Measurements from ENCODE around the gene SRD5A1. TPM values are rescaled to one million over a fixed set of nuclear protein-coding genes. Genes with fewer than 3 reads are reported as not detected.

Gene SRD5A1
- total and polyA plus RNA-seq, 8 donors, result 10.0 to 14.5 (median 12.5) TPM

- H3K4me1 ChIP-seq, result peaks cover 20 to 61% of the 10 kb centered on the region in 2 donors
These were observed 82.0 kb downstream of the SRD5A1 start for GRCh38 chr5:6715271-6715670.

DNA sequence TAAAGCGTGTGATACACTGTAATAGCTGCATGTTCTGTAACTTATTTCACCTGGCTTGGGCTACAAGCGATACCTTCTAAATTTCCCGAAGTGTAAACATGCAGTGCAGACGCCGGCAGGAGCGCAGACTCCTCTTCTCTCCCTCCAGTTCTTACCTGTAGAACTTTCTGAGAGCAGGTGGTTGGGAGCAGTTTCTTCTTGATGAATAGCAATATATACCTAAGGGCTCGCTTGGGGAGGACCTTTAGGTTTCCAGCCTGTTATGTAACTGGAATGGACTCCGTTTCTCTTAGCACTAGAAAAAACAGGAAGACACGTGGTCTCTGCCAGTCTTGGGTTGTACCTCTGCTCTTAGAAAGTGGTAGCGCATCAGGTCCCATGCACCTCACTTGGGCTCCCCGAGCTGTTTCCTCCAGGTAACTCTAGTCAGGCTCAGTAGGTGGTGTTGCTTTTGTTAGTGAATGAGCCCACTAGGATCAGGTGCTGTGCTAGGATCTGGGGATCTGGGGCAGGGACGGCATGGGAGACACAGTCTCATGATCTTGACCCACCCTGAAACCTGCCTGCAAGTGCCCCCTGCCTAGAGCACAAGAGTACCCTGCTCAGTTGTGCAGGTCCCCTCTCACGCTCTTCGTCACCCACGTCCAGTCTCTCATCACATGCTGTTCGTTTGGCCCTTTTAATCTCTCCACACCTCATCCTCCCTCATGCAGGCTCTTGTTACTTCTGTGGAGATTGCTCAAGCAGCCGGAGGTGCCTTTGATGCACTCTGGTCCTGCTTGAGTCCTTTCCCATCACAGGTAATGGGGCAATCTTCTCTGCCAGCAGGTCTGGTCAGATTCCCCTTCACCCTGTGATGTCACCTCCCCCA is 82.8 kb downstream of the SRD5A1 start:
- intact Hi-C loops (cut with DNase I), result no loop called here
- Histone ChIP-seq H3K4me1 (peaks cover 20 to 68% of the 10 kb centered on the region in 2 donors), H3K4me3 (peak overlapping the region; percentile 46 to 62)

More at GRCh38 chr5:6715271-6715670, 82.0 kb downstream of the SRD5A1 start:
- TF ChIP-seq CTCF (IDR thresholded peaks at IDR 0.05), result no peak
- Histone ChIP-seq H3K4me3 (peak overlapping the region; percentile 46 to 62), H3K9me3 (no peaks in the 10 kb centered on the region), H3K27me3 (no peaks in the 10 kb centered on the region), H3K36me3 (no peaks in the 10 kb centered on the region), H3K27ac (no peak overlapping the region)
- no peak for ATAC-seq
- intact Hi-C loops (cut with DNase I), result no loop called here
- DNase-seq, result no peak

GRCh38 chr5:6716629-6717149 is 83.4 kb downstream of the SRD5A1 start:
- Histone ChIP-seq H3K4me3 (peak overlapping the region in 1 of 2 donors; percentile 62), H3K36me3 (no peaks in the 10 kb centered on the region), H3K4me1 (peaks cover 27 to 73% of the 10 kb centered on the region in 2 donors), H3K27ac (no peak overlapping the region), H3K27me3 (no peaks in the 10 kb centered on the region), H3K9me3 (no peaks in the 10 kb centered on the region)
- DNase-seq, result no peak
- ATAC-seq, result no peak
- intact Hi-C loops (cut with DNase I), result no loop called here
- TF ChIP-seq CTCF (IDR thresholded peaks at IDR 0.05), result no peak

More for the DNA sequence above, 82.8 kb downstream of the SRD5A1 start:
- Histone ChIP-seq H3K9me3 (no peaks in the 10 kb centered on the region), H3K27ac (no peak overlapping the region), H3K36me3 (no peaks in the 10 kb centered on the region), H3K27me3 (no peaks in the 10 kb centered on the region)
- DNase-seq, result no peak
- TF ChIP-seq CTCF (IDR thresholded peaks at IDR 0.05), result no peak
- ATAC-seq, result no peak

DNA sequence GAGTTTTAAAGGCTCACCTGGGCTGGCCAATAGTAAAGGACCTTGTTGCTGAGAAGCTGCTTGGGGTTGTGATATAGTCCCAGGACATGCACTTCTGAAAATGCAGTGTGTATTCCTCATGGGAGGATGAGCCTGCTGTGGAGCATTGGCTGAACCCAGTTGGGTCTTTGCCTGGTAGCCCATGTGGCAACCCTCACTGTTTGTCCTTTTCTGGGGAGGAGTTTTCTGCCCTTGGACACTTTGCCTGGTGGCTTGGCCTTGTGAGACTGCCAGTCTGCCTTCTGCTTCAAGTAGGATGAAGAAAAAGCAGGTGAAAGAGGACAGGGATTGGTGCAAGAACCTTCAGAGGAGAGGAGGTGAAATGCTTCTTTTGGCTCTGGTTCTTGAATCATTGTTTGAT is 84.0 kb downstream of the SRD5A1 start:
- no peak for TF ChIP-seq CTCF (IDR thresholded peaks at IDR 0.05)
- H3K27ac ChIP-seq, result no peak overlapping the region
- DNase-seq, result no peak
- no peak for ATAC-seq
- no peaks in the 10 kb centered on the region for H3K27me3 ChIP-seq
- H3K4me1 ChIP-seq, result peaks cover 27 to 73% of the 10 kb centered on the region in 2 donors
- H3K9me3 ChIP-seq, result no peaks in the 10 kb centered on the region
- H3K36me3 ChIP-seq, result no peaks in the 10 kb centered on the region
- no peak overlapping the region for H3K4me3 ChIP-seq
- intact Hi-C loops (cut with DNase I), result no loop called here

DNA sequence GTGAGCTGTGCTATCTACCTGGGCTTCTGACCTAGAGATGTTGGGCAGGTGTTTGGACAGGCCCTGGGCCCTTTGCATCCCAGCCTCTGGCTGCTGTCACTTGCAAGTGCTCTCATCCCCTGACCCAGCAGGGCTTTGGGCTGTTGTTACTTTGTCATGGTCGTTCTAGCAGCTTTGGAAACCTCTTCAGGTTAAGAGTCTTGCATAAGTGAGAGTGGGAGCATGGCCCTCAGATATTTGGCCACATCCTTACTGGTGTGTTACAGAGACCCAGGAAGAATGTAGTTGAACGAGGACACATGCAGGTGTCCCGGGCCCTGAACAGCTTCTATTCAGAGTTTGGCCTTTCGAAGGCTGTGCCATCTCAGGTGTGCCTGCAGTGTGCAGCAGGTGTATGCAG is 84.4 kb downstream of the SRD5A1 start:
- TF ChIP-seq CTCF (IDR thresholded peaks at IDR 0.05), result no peak
- H3K4me1 ChIP-seq, result peaks cover 32 to 78% of the 10 kb centered on the region in 2 donors

More for the DNA sequence above, 84.4 kb downstream of the SRD5A1 start:
- Histone ChIP-seq H3K4me3 (no peak overlapping the region), H3K27ac (no peak overlapping the region), H3K9me3 (no peaks in the 10 kb centered on the region), H3K27me3 (no peaks in the 10 kb centered on the region), H3K36me3 (no peaks in the 10 kb centered on the region)
- intact Hi-C loops (cut with DNase I), result no loop called here
- DNase-seq, result no peak
- no peak for ATAC-seq
